ENCODE data around the gene BEST4.
"Not testable (repeated sequence)": the region's sequence is repeated elsewhere in the genome, so short reads cannot be mapped to it uniquely, and the experiment has no call there.

Gene BEST4

DNA sequence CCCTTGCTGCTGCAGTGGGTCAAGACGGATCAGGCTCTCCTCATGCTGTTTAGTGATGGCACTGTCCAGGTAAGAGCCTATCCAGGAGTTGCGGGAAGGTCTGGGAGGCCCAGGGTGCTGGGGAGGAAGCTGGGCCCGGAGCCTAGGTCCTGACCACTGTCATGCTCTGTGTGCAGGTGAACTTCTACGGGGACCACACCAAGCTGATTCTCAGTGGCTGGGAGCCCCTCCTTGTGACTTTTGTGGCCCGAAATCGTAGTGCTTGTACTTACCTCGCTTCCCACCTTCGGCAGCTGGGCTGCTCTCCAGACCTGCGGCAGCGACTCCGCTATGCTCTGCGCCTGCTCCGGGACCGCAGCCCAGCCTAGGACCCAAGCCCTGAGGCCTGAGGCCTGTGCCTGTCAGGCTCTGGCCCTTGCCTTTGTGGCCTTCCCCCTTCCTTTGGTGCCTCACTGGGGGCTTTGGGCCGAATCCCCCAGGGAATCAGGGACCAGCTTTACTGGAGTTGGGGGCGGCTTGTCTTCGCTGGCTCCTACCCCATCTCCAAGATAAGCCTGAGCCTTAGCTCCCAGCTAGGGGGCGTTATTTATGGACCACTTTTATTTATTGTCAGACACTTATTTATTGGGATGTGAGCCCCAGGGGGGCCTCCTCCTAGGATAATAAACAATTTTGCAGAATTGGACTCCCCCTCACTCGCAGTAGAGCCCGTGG is 17.5 kb upstream of the BEST4 start:
- in situ Hi-C loops (cut with MboI; ENCODE audit: low pct_unique_long_range_greater_than_20kb, low sequenced_read_pairs): no loop called here
- no peak for DNase-seq

DNA sequence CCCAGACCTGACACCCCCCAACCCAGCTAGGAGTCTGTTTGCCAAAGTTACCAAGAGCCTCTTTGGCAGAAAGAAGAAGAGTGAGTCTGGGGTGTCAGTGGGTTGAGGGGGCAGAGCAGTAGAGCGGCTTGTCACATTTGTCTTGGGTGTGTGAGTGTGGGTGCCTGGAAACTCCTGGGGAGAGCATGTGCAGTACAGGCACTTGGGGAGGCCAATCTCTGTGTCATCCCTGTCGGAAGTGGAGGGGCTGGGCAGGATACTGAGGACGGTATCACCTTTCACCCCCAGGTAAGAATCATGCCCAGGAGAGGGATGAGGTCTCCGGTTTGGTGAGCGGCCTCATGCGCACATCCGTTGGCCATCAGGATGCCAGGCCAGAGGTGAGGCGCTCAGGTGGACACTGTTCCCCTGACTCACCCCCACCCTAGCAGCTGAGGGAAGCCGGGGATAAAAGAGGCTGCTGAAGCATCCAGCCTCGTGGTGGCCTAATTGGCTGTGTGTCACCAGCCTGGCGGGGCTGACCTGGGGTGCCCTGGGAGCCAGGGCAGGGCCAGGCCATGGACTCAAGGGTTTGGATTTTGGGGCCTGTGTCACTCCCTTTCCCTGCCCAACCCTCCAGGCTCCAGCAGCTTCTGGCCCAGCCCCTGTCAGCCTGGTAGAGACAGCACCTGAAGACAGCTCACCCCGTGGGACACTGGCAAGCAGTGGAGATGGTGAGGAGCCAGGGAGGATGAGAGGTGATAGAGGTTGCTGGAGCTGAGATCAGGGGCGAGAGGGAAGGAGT is 15.5 kb upstream of the BEST4 start:
- in situ Hi-C loops (cut with MboI; ENCODE audit: low pct_unique_long_range_greater_than_20kb, low sequenced_read_pairs): no loop called here
- DNase-seq: no peak

DNA sequence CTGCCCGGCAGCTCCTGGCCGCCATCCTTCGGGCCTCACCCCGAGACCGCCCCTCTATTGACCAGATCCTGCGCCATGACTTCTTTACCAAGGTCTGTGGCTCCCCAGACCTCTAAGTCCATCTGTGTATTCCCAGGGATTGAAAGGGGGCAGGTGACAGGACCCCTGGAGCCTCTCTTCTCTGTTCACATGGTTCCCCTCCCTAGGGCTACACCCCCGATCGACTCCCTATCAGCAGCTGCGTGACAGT is 15.0 kb upstream of the BEST4 start:
- DNase-seq: no peak
- in situ Hi-C loops (cut with MboI; ENCODE audit: low pct_unique_long_range_greater_than_20kb, low sequenced_read_pairs): no loop called here

DNA sequence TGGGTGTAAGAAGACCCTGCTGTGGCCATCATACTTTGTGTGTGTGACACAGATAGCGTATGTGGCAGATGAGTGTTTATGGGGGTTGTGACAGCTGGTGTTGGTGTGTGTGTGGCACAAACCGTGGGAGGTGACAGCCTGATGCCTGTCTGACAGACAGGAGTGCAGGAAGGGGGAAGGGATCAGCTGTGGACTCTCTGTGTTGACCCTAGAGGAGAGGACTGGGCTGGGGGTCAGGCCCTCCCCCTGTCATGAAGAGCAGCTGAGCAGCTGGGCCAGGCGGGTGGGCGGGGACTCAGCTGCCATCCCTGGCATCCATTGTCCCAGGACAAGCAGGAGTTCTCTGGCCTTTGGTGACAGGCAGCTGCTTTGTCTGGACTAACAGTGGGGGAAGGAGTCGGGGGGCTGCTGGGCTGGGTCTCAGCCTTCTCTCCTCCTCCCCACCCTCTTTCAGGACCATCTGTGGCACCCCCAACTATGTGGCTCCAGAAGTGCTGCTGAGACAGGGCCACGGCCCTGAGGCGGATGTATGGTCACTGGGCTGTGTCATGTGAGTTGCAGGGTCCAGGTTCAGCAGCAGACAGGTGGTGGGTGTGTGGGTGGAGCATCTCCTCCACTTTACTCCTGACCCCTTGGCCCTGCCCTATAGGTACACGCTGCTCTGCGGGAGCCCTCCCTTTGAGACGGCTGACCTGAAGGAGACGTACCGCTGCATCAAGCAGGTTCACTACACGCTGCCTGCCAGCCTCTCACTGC is 14.5 kb upstream of the BEST4 start:
- in situ Hi-C loops (cut with MboI; ENCODE audit: low pct_unique_long_range_greater_than_20kb, low sequenced_read_pairs): no loop called here
- DNase-seq: no peak

DNA sequence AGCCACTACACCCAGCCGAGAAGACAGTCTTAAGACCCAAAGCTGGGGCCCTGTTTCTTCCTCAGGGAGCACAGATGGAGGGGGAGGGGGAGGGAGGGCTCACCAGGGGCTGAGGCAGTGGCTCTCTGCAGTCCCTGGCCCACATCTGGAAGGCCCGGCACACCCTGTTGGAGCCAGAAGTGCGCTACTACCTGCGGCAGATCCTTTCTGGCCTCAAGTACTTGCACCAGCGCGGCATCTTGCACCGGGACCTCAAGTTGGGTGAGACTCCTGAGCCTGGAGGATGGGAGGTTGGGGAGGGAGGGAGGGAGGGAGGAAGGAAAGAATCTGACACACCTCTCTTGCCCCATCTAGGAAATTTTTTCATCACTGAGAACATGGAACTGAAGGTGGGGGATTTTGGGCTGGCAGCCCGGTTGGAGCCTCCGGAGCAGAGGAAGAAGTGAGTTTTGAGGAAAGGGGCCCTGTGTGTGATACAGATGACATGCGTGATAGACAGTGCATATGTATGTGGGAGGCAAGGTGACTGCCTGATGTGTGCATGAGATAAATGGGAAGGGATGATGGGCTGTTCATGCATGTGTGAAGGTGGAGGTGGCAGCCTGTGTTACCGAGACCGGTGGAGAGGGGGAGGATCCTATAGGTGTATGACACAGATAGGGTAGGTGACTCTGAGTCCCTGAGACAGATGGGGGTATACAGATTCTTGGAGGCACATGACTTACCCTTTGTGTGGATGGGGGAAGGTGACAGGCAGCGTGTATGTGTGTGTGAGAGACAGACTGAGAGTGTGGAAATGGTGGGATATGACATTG is 13.7 kb upstream of the BEST4 start:
- DNase-seq: no peak
- in situ Hi-C loops (cut with MboI; ENCODE audit: low pct_unique_long_range_greater_than_20kb, low sequenced_read_pairs): no loop called here

DNA sequence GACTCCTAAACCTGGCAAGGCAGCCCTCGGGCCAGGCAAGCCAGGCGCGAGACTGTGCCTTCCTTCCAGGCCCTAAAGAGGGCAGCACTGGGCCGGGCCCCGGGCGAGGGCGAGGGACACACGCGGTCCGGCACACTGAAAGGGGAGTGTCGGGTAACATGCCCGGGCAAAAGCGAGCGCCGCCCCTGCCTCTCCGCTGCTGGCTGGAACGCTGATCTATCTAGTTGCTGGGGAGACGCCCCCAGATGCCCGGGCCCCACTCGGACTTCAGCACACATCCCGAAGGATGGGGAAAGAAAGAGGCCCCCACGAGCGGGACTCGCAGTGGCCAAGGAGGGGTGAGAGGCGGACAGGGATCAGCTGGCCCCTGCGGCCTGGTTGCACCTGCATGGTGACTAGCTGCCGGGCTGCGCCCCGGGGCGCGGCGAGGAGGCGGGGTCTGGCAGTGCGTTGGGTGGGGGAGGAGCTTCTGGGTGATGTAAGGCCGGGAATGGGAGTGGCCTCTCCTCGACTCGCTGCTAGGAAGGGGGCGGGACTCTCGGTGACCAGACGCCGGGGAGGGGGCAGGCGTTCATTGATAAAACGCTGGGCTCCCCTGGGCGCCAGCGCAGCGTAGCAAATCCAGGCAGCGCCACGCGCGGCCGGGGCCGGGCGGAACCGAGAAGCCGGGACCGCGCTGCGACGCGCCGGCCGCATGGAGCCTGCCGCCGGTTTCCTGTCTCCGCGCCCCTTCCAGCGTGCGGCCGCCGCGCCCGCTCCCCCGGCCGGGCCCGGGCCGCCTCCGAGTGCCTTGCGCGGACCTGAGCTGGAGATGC is 12.0 kb upstream of the BEST4 start, which contains the start of gene PLK3:
PLK3 (plus strand) TSS at position 608 of the 815 bp plus-strand sequence; CDS start at position 695, 87 bp downstream.
- in situ Hi-C loops (cut with MboI; ENCODE audit: low pct_unique_long_range_greater_than_20kb, low sequenced_read_pairs): loop anchor here (25.0 kb wide), 1 partner anchor 512 kb away; no protein-coding TSS in a partner anchor
- DNase-seq: peak; percentile 98

DNA sequence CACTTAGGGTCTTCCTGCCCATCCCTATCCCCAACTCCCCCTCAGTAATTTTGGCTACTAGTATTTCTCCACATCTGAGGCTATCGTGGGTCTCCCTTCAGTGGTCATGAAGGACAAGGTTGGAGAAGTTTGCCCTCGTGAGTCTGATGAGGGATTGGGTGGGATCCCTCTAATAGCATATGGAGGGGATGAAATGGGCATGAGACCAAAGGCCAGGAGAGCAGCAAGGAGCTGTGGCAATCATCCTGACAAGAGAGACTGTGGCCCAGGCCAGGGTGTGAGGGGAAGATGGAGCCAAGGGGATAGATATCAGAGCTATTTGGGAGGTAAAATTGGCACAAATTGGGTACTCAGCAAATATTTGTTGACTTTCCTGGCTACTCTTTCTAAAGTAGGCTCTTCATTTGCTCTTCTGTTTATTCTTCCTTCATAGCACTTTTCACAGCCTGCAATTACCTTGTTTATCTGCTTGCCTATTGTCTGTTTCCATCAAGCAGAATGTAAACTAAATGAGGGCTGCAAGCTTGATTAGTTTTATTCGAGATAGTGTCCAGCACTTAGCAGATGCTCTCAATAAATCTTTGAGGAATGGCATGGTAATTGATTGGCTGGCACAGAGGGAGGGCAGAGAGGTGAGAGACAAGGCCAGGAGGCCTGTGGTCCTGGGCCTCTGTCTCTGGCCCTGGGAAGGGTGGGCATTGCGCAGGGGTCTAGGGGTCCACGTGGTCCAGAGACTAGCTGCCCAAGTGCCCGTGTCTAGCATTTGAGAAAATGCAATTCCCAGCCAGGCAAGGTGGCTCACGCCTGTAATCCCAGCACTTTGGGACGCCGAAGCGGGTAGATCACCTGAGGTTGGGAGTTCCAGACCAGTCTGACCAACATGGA is 10.8 kb upstream of the BEST4 start:
- in situ Hi-C loops (cut with MboI; ENCODE audit: low pct_unique_long_range_greater_than_20kb, low sequenced_read_pairs): loop anchor here (25.0 kb wide), 1 partner anchor 514 kb away; no protein-coding TSS in a partner anchor
- DNase-seq: no peak

DNA sequence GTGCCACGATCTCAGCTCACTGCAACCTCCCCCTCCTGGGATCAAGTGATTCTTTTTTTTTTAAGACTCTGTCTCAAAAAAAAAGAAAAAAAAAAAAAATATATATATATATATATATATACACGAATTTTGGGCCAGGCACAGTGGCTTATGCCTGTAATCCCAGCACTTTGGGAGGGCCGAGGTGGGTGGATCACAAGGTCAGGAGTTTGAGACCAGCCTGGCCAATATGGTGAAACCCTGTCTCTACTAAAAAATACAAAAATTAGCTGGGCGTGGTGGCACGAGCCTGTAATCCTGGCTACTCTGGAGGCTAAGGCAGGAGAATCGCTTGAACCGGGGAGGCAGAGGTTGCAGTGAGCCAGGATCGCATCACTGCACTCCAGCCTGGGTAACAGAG is 9.9 kb upstream of the BEST4 start:
- not testable (repeated sequence) for DNase-seq
- in situ Hi-C loops (cut with MboI; ENCODE audit: low pct_unique_long_range_greater_than_20kb, low sequenced_read_pairs): loop anchor here (25.0 kb wide), 1 partner anchor 514 kb away; no protein-coding TSS in a partner anchor

DNA sequence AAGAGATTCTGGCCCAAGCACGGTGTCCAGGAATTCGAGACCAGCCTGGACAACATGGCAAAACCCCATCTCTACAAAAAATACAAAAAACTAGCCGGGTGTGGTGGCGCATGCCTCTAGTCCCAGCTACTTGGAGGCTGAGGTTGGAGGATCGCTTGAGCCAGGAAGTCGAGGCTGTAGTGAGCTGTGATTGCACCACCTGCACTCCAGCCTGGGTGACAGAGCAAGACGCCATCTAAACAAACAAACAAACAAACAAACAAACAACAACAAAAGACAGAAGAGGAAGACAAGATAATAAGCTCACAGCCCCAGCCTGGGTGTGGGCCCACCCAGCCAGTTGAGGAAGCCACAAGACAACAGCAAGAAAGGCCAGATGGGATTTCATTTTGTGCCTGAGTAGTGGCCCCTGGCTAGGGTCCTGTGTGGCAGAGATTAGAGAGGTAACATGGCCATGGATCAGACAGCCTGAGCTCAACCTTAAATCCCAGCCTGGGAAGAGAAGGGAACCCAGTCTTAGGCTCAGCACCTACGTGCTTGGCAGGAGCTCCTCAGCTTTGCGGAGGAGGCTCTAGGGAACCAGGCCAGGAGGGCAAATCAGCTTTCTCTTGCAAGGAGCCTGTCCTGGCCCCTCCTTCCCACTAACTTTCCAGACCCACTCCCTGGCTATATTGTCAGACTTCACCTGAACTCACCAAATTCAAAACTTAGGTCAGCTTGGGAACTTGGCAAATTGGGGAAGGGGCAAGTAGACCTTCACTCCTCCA is 4.9 kb upstream of the BEST4 start:
- in situ Hi-C loops (cut with MboI; ENCODE audit: low pct_unique_long_range_greater_than_20kb, low sequenced_read_pairs): loop anchor here (25.0 kb wide), 1 partner anchor 519 kb away; no protein-coding TSS in a partner anchor
- no peak for DNase-seq

DNA sequence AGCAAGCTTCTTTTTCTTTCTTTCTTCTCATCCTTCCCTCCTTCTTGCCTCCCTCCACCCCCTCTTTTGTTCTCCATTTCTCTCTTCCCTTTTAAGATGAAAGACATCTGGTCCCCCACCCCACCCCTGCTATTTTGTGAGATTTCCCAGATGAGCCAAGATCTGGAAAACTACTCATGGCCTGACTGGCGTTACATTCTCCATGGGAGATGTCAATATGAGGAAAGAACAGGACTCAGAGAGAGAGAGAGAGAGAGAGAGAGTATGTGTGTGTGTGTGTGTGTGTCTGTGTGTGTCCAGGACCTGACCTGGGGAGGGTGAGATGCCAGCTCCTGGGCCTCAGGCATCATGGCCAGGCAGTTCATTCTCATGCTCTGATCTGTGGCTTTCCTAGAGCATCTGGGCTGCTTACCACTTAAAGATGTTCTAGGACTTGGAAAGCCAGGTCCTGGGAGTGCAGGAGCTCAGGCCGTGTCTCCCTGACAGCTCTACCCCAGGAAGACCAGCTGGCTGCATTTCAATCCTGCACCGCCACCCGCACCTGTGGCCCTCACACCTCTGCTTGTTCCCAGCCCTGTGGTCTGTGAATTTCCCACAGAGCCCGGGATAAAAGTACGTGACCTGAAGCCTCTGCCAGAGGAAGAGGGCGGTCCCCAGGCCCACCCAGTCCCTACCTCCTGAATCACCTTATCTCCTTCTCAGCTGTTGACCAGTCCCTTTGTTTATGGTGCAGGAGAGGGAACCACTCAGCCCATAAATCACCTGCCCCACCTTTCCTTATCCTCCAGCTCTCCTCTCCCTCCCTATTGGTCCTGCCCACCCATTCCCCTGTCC is 3.2 kb upstream of the BEST4 start:
- in situ Hi-C loops (cut with MboI; ENCODE audit: low pct_unique_long_range_greater_than_20kb, low sequenced_read_pairs): loop anchor here (25.0 kb wide), 1 partner anchor 521 kb away; no protein-coding TSS in a partner anchor
- no peak for DNase-seq

DNA sequence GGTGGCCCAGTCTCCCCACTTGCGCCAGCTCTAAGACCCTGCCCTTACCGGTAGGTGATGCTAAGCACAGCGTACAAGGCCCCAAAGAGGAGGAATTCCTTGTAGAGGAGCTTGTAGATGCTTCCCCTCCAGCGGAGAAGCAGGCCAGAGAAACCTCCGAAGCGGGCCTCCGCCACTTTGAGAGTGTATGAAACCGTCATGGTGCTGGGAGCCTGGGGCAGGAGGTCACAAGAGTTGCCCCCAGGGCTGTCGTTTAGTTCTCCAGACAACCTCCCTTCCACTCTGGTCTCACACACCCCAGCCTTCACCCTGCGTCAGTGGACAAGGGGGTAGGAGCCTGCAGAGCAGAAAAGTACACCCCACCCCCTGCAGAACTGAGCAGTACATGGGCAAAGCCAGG is 464 bp downstream of the BEST4 start:
- in situ Hi-C loops (cut with MboI; ENCODE audit: low pct_unique_long_range_greater_than_20kb, low sequenced_read_pairs): loop anchor here (25.0 kb wide), 1 partner anchor 525 kb away; no protein-coding TSS in a partner anchor
- DNase-seq: no peak

DNA sequence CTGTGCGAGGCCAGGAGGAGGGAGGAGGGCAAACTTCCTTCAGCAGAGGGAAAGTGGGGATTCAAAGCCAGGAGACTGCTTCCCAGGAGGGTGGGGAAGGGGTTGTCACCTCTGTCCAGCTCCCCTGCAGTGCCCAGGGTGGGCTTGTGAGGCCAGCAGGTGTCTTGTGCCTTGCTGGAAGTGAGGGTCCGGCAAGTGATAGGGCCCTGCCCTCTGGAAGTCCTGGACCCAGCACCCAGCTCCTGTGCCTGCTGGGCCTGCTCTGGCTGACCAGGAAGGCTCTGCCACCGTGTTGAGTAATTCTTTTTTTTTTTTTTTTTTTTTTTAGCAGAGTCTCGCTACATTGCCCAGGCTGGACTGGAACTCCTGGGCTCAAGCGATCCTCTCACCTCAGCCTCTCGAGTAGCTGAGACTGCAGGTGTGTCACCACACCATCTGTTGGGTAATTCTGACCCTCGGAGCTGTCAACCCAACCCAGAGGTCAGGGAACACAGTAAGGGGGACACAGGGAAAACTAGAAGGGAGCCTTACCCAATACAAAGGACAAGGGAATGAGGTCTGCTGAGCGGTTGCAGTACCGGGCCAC is 1.0 kb downstream of the BEST4 start:
- DNase-seq: no peak
- in situ Hi-C loops (cut with MboI; ENCODE audit: low pct_unique_long_range_greater_than_20kb, low sequenced_read_pairs): loop anchor here (25.0 kb wide), 1 partner anchor 525 kb away; no protein-coding TSS in a partner anchor

DNA sequence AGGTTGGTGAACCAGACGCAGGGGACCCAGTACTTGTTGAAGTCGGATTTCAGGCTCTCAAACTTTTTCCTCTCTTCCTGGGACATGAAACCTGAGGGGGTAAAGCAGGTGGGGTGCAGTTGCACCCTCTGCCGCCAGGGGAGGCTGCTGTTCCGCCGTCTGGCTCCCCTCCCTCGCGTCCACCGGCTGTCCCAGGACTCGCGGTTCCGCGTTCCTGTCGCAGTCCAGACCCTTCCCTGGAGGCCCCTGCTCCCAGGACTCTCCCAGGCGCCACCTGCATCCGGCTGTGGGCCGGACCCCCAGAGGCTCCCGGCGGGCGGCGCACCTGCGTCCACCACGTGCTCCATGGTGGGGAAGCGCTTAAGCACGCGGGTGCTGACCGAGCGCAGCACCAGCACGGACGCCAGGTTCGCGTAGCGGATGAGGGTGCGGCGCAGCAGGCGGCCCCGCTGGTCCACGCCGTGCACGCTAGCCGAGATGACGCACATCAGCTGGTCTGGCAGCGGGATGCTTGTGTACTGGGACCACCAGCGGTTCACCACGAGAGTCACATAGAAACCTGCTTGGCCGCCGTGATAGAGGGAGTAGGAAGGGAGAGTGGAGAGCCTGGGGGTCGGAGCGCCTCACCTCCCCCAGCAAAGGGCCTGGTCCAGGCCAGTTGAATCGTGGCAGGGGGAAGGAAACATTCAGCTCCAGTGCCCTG is 1.7 kb downstream of the BEST4 start:
- DNase-seq: peak; percentile 93
- in situ Hi-C loops (cut with MboI; ENCODE audit: low pct_unique_long_range_greater_than_20kb, low sequenced_read_pairs): loop anchor here (25.0 kb wide), 1 partner anchor 526 kb away; no protein-coding TSS in a partner anchor

DNA sequence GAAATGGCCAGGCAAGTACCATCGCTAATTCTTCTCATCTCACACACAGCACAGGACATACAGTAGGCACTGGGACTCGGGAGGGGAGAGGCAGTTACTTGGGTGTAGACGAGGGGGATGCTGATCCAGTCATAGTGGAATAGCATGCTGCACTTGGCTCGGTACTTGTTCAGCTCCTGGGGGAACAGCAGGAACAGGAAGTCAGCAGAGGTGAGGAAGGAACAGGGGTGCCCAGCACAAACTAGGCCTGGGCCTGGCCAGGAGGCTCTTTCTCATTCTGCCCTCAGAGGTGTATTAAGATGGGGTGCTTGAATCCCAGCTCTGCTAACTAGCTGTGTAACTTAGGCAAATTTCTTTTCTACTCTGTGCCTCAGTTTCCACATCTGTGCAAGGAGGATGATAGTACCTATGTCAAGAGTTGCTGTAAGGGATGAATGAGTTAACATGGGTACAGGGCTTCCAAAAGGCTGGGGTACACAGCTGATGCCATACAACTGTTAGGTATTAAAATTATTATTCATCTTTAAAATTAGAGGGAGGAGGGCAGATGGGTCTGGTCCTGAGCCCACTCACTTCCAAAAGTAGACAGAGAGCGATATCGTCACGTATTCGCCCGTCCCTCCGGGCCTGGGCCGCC is 2.4 kb downstream of the BEST4 start:
- DNase-seq: no peak
- in situ Hi-C loops (cut with MboI; ENCODE audit: low pct_unique_long_range_greater_than_20kb, low sequenced_read_pairs): loop anchor here (25.0 kb wide), 1 partner anchor 527 kb away; no protein-coding TSS in a partner anchor
